C4-2B (cell line): ENCODE data around the gene DVL1.

Experiments
- CTCF ChIP-seq: fragments of 450-650 bp; conservative IDR thresholded peaks from 2 replicates; pipeline ENCODE4 v1.5.1; 2017; ENCODE audit warnings: mild to moderate bottlenecking
- ZFX ChIP-seq: fragments of 450-650 bp; IDR thresholded peaks from 2 replicates; pipeline ENCODE4 v1.6.1; 2017

DNA sequence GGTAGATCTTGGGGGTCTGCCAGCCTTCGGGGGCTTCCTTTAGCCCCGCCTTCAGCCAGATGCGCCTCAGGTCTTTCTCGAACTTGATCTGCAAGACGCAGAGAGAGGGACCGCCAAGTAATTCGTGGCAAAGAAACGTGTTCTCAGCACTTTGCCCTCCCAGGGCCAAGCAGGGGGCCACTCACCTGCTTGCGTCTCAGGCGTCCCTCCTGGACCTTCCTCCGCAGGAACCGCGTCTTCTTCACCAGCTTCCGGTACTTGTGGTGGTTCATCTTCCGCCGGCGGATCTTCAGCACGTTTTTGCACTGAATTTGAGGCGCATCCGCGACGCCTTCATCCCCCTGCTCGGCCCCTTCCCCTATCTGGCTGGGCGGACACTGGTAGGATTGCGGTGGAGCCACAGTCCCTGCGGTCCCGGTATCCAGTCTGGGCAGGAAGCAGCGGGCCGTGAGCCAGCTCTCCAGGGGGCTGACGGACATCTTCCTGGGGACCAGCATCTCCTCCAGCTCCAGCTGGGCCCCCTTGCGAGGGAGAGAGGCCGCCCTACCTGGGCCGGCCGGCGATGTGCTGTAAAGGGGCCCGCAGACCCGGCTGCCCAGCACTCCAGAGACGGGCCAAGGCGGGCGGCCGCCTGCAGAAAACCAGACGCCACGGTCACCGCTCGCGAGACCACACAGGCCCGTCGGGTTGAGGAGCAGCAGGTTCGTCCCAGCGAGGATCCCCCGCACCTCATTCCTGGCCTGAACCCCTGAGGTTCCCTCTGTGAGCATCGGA is 24.8 kb upstream of the DVL1 start:
- TF ChIP-seq CTCF (no peak), ZFX (no peak)
